NOMO-1 treated with DMSO at 0.1 percent for 48 hours (cell line): ENCODE data around the gene POLD2.

Source experiments
- DNase-seq: peaks from one replicate; lab custom pipeline; 2025; ENCODE audit not compliant: unreplicated experiment; lab: John Stamatoyannopoulos, UW

The POLD2 gene

GRCh38 chr7:44114586-44115310, 8.6 kb downstream of the POLD2 start:
- no peak for DNase-seq

GRCh38 chr7:44113764-44114354, 9.5 kb downstream of the POLD2 start:
- DNase-seq: no peak

GRCh38 chr7:44112997-44113763, 10.2 kb downstream of the POLD2 start:
- no peak for DNase-seq

GRCh38 chr7:44112231-44112996, 10.9 kb downstream of the POLD2 start:
- DNase-seq: no peak

GRCh38 chr7:44111761-44112160, 11.6 kb downstream of the POLD2 start:
- no peak for DNase-seq

GRCh38 chr7:44110719-44111635, 12.4 kb downstream of the POLD2 start:
- DNase-seq: no peak

GRCh38 chr7:44109991-44110390, 13.4 kb downstream of the POLD2 start:
- no peak for DNase-seq

- no peak for DNase-seq
Measured at GRCh38 chr7:44108768-44109750, 14.3 kb downstream of the POLD2 start.

GRCh38 chr7:44107961-44108767, 15.2 kb downstream of the POLD2 start:
- no peak for DNase-seq

- no peak for DNase-seq
Measured at GRCh38 chr7:44107116-44107960, 16.0 kb downstream of the POLD2 start.

GRCh38 chr7:44106311-44107065, 16.9 kb downstream of the POLD2 start:
- no peak for DNase-seq

GRCh38 chr7:44105832-44106231, 17.5 kb downstream of the POLD2 start:
- no peak for DNase-seq

- no peak for DNase-seq
Measured at GRCh38 chr7:44104860-44105771, 18.2 kb downstream of the POLD2 start.

GRCh38 chr7:44103923-44104859, 19.2 kb downstream of the POLD2 start, which contains the start of gene AEBP1:
Gene AEBP1 (plus strand): TSS chr7:44104345. CDS start chr7:44104666, 321 bp downstream.
- peak; percentile 35 for DNase-seq
